NCI-H526 treated with DMSO at 0.1 percent for 48 hours (cell line): ENCODE results near the gene FOSL2.
"Not testable (repeated sequence)": the region's sequence is repeated elsewhere in the genome, so short reads cannot be mapped to it uniquely, and the experiment has no call there.

ENCODE experiments used
- DNase-seq: peaks from one replicate; lab custom pipeline; 2025; lab: John Stamatoyannopoulos, UW

The FOSL2 gene

GRCh38 chr2:28357055-28357454 is 35.6 kb upstream of the FOSL2 start:
- no peak for DNase-seq

GRCh38 chr2:28357948-28358667 is 34.5 kb upstream of the FOSL2 start:
- no peak for DNase-seq

DNA sequence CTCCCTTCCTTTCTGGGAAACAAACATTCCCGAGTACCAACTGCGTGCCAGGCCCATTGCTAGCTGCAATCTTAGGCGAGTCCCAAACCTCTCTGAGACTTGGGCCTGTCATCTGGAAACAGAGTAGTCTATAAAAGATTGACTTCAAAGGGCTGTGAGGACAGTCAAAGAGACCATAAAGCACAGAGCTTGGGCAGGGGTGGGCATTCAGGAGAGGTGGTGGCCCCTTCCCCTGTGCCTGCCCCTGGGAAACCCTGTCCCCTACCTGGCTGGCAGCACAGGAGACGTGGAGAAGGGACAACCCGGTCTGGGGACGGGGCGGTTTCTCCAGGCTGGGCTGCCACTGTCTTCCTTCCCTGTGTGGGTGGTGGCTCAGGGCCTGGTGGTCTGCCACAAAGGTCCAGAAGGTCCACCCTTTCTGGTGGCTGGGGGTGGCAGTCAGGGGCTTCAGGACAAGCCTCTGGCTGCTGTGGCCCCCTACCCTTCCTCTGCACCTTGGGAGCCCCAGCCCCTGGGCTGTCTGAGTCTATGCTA is 33.9 kb upstream of the FOSL2 start:
- DNase-seq = no peak

DNA sequence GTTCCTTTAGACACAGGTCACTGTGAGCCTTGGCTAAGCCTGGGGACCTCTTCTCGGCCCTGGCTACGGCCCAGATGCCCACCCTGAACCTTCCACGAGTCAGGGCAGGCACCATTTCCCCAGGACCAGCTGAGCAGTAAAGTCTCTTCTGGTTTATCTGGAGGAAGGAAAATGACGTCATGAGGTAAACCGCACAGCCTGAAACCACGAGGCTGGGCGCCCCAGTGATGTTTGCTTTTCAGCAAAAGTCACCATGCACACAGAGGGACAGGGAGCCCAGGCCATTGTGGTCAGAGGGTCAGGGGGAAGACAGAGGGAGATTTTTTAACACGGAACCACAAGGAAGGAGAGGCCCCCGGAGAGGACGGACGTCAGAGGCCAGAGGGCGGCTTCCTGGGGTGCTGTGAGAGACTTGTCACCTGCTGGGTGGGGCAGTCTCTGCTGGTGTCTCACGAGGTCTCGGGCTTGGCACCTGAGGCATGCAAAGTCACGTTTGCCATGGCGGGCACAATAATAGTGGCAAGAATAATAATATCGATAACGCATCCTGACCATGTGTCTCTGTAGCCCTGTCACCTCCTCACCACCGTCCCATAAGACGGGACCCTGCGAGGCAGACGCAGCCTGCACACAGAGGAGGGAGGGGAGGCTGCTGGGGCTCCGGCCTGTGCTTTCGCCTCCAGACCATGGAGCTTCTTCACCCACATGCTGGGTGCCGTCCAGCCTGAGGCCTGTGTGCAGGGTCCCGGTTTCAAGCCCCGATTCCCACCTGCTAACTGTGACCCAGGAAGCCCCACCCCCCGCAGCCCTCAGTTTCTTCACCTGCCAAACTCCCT is 33.2 kb upstream of the FOSL2 start:
- DNase-seq = no peak

DNA sequence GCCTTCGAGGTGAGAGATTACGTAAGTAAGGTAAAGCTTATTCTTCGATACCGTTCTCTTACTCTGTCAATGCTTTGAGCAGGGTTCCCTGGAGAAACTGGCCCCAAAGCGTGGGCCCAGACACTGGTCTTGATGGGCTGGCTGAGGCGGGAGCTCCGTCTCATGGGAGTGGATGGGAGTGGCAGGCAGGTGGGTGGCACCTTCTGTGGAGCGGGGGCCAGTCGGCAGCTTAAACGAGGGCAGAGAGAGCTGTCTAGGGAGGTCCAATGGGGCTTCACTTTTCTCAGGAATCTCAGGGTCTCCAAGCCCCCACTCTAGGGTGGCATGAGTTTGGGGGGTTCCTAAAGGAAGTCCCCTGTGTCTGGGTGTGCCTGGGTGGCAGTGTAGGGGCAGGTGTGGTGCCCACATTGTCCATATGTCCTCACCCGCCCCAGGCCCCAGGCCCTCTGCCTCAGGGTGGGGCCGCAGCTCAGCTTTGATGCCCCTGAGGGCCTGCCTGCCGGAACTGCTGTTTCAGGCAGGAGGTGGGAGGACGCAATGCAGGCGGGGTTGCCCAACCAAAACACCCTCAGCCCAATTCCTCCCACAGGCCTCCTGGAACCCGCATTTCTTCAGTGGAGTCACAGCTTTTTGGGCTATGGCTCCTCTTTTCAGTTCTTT is 32.5 kb upstream of the FOSL2 start:
- DNase-seq = no peak

DNA sequence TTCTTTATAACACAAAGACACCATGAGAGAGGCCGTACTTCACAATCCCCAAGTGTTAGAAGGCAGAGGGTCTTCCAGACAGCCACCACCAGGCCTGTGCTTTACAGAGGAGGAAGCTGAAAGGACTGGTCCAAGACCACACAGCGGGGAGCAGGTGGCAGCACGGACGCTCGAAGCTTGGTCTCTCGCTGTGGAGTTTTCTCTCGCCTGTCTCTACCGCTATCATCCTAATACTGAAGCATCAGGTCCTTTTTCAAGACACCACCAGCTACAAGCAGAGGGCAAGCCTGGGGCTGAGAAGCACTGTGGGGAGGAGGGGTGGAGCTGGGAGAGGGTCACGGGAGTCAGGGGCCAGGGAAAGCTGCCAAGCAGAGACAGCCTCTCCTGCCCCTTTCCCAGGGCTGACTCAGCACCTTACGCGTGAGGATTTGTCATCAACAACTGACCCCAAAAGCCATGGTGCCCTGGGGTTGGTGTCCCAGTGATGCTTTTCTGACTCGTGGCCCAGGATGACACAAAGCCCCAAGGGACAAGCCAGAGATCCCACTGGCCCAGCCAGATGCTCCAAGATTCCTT is 31.9 kb upstream of the FOSL2 start:
- no peak for DNase-seq

DNA sequence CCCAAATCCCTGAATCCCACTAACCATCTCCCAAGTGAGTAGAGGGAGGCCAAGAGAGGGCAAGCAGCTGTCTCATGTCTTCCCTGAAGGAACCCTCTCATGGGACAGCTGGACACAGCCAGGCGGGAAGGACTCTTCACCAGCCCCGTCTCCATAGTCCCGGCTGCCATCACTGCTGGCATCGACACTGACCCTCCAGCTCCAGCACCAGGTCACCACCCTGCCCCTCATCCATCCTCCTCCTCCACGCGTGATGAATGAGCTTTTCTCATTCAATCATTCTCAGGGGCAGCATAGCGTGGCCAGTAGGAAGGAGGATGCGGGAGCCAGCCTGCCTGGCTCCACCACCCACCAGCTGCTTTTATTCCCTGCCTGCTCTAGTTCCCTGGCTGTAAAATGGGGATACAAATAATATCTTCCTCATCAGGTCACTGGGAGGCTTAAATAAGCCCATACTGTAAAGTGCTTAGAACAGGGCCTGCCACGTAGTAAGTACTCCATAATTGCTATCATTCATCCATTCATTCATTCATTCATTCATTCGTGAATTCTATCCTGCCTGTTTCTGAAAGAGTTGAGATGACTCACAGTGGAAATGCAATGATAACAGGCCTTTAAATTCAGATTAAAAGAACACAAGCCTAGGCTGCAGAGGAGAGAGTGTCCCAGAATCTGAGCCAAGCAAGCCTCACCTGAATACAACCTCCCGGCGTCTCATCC is 30.5 kb upstream of the FOSL2 start:
- no peak for DNase-seq

- DNase-seq = no peak
Measured at GRCh38 chr2:28362991-28363521, 29.6 kb upstream of the FOSL2 start.

GRCh38 chr2:28363686-28364280 is 28.9 kb upstream of the FOSL2 start:
- DNase-seq = no peak

DNA sequence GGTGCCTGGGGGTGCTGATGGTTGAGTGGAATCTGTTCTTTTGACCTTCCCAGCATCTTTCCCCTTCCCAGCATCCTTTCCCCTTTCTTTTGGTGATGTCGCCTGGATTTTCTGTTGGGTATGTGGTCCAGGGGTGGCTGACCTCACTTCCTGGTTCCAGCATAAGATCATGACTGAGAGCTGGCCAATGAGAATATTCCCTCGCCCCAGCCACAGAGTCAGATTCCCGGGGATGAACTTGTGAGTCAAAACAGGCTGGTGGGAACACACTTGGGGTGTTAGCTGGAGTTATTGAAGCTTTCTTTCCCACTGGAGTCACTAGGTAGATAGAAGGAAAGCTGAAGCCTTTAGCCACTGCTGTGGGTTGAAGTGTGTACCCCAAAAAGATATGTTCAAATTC is 28.0 kb upstream of the FOSL2 start:
- DNase-seq = no peak

GRCh38 chr2:28365158-28365557 is 27.5 kb upstream of the FOSL2 start:
- no peak for DNase-seq

- no peak for DNase-seq
Measured at GRCh38 chr2:28366149-28366495, 26.5 kb upstream of the FOSL2 start.

GRCh38 chr2:28366496-28367282 is 26.0 kb upstream of the FOSL2 start:
- DNase-seq = no peak

GRCh38 chr2:28367667-28368356 is 24.8 kb upstream of the FOSL2 start:
- DNase-seq = no peak

- DNase-seq = no peak
Measured at GRCh38 chr2:28368357-28368798, 24.3 kb upstream of the FOSL2 start.

- no peak for DNase-seq
Measured at GRCh38 chr2:28369358-28369757, 23.3 kb upstream of the FOSL2 start.

- DNase-seq = no peak
Measured at GRCh38 chr2:28370354-28370753, 22.3 kb upstream of the FOSL2 start.

DNA sequence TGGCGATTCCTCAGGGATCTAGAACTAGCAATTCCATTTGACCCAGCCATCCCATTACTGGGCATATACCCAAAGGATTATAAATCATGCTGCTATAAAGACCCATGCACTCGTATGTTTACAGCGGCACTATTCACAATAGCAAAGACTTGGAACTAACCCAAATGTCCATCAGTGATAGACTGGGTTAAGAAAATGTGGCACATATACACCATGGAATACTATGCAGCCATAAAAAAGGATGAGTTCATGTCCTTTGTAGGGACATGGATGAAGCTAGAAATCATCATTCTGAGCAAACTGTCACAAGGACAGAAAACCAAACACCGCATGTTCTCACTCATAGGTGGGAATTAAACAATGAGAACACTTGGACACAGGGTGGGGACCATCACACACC is 20.9 kb upstream of the FOSL2 start:
- DNase-seq = not testable (repeated sequence)

- no peak for DNase-seq
Measured at GRCh38 chr2:28373854-28374253, 18.8 kb upstream of the FOSL2 start.

DNA sequence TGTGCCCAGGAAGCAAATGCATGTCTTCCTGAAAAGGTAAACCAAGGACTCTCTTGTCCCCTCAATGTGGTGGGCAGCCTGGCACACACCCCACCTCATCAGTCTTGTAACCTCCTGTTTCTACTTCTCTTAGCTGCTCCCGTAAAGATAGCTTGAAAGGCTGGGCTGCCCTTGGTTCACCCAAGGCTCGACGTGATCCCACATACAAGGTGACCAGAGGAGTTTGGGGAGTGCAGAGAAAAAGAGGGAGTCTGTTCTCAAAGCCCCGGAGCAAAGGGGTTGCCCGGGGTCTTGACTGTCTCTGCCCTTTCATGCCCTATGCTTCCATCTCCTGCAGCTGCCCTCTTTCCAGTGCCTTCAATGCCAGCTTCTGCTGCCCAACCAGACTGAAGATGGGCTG is 18.3 kb upstream of the FOSL2 start:
- DNase-seq = no peak
